HG03039 (cell line): ENCODE measurements around the gene ZC3H12A.

Experiments
- ATAC-seq: cut with Tn5 transposase; IDR thresholded peaks from one replicate; pipeline ENCODE4 v1.9.1; 2021; ENCODE audit warnings: mild to moderate bottlenecking, moderate library complexity; ENCODE audit not compliant: unreplicated experiment

Gene ZC3H12A

GRCh38 chr1:37474046-37474696 lies at the start of gene ZC3H12A:
ZC3H12A (plus strand) TSS chr1:37474580; CDS start chr1:37475497, 917 bp downstream.
- peak; percentile 53 for ATAC-seq

DNA sequence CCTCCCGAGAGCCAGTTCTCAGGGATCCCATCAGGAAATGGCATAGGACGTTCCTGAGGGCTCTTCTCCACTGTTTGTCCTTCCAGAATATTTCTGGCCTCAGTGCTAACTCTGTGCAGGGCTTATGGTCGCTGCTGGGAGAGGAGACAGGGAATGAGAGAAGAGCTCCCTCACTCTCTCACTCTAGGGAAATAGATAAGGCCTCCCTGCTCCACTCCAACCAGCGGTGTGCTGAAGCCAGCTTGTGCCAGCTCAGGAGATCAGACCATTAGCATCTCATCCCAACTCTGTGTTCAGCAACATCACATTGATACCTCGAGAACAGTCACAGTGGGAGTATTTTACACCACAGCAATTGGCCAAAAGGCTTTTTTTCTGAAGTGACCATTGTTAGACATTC lies 49.2 kb upstream of the ZC3H12A start:
- ATAC-seq = no peak

GRCh38 chr1:37429029-37429428 lies 45.4 kb upstream of the ZC3H12A start:
- ATAC-seq = no peak

GRCh38 chr1:37430103-37430985 lies 44.0 kb upstream of the ZC3H12A start:
- ATAC-seq = no peak

DNA sequence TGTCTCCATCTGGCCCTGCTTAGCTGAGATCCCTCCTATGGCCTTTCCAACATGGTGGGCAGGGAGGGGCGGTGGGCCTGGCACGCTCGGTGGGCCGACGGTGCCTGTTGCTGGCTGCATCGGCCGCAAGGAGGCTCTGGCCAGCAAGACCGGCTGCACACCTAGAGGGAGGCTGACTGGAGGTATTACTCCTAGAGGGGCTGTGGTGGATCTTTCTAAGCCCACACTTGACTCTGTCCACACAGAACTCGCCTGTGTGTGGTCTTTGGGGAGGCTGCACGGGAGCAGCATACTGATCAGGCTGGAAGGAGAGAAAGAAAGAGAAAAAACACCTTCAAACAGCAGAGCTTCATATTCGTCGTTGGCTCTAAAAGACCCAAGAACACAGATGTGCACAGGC lies 41.7 kb upstream of the ZC3H12A start:
- no peak for ATAC-seq

DNA sequence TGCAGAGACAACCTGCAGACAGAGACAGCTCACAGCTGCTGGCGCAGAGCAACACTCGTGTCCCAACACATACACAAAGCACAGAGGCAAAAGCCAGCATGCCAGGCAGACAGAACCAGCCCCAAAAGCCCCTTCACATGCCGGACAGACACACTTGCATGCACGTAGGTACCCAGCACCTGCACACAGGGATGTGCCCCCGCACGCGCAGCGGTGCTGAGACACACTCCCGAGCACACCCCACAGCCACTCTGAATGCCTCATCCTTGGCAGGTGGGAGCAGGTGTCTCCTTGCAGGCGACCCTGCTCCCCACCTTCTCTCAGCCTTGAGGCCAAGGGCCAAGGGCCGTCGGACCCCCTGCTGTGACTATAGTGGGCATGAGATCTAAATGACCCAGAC lies 41.2 kb upstream of the ZC3H12A start:
- no peak for ATAC-seq

- no peak for ATAC-seq
Measured at GRCh38 chr1:37434292-37435225, 39.8 kb upstream of the ZC3H12A start.

DNA sequence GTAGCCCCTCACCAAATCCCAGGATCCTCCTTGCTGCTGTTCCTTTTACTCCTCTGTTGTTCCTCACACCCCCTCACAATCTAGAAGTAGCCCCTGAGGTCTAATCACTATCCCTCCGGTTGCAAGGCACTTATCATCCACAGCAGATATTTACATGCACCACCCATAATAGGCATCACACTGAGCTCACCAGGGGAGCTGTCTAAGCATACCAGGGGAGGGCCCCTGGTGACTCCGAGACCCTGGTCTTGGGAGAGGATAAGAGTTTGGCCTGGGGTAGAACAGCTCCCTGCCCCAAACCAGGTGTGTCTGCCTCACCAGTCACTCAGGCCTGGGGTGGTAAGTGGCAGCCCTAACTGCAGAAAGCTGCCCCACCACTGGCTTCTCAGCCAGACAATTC lies 37.3 kb upstream of the ZC3H12A start:
- ATAC-seq = no peak

GRCh38 chr1:37438037-37438868 lies 36.1 kb upstream of the ZC3H12A start:
- ATAC-seq = no peak

DNA sequence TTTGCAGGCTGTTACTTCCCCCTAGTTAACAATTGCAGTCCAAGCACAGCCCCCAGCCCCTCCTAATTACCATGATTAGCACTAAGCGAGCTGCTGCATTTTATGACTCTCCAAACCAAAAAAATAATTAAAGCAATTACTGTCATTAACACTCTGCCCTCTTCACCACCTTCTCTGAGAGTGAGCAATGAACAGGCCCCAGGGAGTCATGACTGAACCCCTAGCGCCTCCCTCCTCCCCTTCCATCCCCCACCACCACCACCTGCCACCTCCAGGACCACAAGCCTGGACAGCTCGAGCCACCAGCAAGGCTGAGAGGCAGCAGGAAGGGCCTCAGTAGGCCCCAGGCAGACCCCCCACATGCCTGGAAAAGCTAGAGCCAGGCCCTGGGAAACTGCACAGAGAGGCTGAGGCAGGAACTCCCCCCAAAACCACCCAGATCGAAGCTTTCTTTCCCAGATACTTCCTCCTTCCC lies 35.5 kb upstream of the ZC3H12A start:
- no peak for ATAC-seq

DNA sequence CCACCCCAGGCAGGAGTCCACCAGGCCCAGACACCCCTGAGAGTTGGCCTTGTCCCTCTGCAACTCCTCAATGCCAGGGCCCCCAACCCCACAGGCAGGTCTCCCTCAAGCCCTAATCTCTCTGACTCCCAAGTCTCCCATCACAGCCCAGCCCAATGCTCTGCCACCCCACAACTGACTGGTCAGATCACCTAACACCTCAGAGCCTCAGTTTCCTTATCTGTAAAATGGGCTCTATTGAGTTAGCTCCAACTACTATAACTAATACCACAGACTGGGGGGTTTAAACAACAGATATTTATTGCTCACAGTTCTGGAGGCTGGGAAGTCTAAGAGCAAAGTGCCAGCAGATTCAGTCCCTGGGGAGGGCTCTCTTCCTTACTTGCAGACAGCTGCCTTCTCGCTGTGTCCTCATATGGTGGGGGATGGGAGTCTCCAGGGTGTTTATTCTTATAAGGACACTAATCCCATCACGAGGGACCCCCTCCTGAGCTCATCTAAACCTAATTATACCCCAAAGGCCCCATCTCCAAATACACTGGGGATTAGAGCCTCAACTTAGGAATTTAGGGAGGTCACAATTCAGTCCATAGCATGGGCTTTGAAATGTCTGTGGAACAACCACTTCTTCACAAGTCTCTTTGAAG lies 34.9 kb upstream of the ZC3H12A start:
- ATAC-seq = no peak

- no peak for ATAC-seq
Measured at GRCh38 chr1:37441490-37441889, 32.9 kb upstream of the ZC3H12A start.

- ATAC-seq = no peak
Measured at GRCh38 chr1:37442139-37442538, 32.2 kb upstream of the ZC3H12A start.

DNA sequence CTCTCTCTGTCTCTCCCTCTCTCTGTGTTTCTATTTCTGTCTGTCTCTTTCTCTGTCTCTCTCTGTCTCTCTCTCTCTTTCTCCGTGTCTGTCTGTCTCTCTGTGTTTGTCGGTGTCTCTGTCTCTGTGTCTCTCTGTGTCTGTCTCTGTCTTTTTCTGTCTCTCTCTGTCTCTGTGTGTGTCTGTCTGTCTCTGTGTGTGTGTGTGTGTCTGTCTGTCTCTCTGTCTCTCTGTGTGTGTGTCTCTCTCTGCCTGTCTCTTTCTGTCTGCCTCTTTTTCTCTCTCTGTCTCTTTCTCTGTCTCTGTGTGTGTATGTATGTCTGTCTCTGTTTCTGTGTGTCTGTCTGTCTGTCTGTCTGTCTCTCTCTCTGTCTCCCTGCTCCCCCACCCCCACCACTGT lies 31.7 kb upstream of the ZC3H12A start:
- no peak for ATAC-seq

DNA sequence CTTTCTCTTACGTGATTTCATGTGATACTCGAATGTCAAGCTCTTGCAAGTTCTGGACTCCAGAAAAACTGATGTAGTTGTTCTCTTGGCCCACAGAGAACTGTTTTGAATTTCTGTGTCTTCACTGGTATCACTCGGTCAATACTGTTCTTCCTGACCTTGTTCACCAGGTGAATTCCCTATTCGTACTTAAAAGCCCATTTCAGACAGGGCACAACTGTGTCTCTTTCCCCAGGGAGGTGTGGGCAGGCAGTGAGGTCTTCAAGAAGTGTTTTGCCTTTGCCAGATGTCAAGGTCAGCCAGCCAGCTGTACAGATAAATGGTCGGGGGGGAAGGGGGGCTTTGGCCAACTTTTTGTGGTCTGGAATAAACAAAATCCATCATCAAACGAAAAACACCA lies 27.5 kb upstream of the ZC3H12A start:
- no peak for ATAC-seq

DNA sequence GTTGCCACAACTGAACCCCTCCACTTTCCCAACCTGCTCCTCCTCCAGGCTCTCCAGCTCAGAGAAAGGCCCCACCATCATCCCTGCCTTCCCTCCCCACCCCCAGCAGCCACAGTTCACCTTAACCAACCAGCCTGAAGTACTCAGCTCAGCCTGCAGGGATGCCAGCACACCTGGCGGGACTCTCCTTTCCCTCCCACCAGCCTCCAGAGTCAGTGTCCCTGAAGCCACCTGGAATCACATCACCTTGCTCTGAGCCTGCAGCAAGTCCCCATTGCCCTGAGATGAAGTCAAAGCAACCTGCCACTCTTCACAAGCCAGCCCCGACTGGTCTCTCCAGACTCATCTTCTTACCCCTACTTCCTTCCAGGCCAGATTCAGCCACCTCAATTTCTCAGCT lies 26.2 kb upstream of the ZC3H12A start:
- no peak for ATAC-seq

DNA sequence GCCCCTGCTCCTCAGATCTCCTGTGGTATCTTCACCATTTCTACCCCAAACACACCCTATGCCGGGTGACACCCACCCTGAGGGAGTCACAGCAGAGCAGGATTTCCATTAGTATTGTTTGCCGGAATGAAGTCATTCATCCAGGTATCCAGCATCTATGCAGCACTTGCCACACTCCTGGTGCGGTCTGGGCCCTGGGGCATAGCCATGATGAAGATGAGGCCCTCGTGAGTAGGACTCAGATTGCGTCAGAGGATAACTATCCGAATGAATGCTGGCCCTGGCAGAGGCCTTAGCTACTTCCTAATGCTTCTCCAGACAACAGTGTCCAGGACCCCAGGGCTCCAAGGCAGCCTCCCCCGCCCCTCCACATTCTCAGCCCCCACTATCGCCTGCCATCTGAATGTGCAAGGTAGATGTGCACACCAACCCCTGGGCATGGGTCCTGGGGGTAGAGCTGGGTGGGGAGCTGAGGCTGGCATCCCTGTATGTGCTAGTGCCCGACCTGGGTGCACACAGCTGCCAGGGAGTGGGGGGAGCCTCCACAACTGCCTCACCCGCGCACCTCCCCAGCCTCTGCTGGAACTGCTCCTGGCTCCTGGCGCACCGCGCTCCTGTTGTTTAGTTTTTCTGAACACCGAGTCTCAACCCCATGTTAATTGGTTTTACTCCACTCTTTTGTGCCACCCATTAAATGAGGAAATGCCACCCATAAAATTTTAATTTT lies 25.5 kb upstream of the ZC3H12A start:
- ATAC-seq = no peak

- no peak for ATAC-seq
Measured at GRCh38 chr1:37449936-37450335, 24.4 kb upstream of the ZC3H12A start.

DNA sequence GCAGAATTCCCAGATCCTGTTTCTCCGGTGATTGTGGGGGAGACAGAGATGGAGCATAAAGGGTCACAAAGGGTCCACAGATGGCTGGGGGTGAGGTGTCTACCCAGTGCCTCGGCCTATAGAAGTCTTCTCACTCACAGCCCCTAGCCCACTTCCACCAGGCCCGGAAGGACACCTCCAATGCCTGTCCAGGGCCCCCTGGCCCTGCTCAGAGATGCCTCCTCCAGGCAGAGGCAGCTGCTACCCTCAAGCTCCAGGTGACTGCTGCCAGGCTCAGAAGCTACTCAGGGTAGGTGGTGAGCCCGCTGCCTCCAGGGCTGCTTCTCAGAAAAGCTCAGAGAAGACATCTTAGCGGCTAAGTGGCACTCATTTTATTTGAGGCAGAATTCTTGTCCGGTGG lies 22.0 kb upstream of the ZC3H12A start:
- ATAC-seq = no peak
